Epithelial cell of esophagus (primary cell): ENCODE data around the gene ATP6V0C.
A peak's percentile ranks its signal among the peaks of the same experiment; 100 is the strongest.

Experiments used
- DNase-seq: peaks from one replicate; pipeline ENCODE4 v3.0.0; 2010; ENCODE audit warnings: low read depth
- H3K4me3 ChIP-seq: 2 replicates; pipeline ENCODE4 v1.5.1; 2011; ENCODE audit warnings: mild to moderate bottlenecking, low read length, control low read depth
- TF ChIP-seq, protein P1 (sequence below): IDR thresholded peaks from 2 replicates; pipeline ENCODE4 v1.5.1; 2011; ENCODE audit warnings: low read depth, mild to moderate bottlenecking, low read length, control low read depth, inconsistent platforms; ENCODE audit not compliant: insufficient read depth; ENCODE audit errors: missing control alignments

The ATP6V0C gene

DNA sequence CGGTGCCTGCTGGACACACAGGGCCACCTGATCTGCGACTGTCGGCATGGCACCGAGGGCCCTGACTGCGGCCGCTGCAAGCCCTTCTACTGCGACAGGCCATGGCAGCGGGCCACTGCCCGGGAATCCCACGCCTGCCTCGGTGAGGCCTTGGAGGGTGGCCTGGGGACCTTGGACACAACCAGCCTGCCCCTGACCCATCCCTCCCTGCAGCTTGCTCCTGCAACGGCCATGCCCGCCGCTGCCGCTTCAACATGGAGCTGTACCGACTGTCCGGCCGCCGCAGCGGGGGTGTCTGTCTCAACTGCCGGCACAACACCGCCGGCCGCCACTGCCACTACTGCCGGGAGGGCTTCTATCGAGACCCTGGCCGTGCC lies 41.3 kb upstream of the ATP6V0C start:
- DNase-seq = no peak
- no peak overlapping the region for H3K4me3 ChIP-seq
- TF ChIP-seq, protein P1, sequence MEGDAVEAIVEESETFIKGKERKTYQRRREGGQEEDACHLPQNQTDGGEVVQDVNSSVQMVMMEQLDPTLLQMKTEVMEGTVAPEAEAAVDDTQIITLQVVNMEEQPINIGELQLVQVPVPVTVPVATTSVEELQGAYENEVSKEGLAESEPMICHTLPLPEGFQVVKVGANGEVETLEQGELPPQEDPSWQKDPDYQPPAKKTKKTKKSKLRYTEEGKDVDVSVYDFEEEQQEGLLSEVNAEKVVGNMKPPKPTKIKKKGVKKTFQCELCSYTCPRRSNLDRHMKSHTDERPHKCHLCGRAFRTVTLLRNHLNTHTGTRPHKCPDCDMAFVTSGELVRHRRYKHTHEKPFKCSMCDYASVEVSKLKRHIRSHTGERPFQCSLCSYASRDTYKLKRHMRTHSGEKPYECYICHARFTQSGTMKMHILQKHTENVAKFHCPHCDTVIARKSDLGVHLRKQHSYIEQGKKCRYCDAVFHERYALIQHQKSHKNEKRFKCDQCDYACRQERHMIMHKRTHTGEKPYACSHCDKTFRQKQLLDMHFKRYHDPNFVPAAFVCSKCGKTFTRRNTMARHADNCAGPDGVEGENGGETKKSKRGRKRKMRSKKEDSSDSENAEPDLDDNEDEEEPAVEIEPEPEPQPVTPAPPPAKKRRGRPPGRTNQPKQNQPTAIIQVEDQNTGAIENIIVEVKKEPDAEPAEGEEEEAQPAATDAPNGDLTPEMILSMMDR = no peak

DNA sequence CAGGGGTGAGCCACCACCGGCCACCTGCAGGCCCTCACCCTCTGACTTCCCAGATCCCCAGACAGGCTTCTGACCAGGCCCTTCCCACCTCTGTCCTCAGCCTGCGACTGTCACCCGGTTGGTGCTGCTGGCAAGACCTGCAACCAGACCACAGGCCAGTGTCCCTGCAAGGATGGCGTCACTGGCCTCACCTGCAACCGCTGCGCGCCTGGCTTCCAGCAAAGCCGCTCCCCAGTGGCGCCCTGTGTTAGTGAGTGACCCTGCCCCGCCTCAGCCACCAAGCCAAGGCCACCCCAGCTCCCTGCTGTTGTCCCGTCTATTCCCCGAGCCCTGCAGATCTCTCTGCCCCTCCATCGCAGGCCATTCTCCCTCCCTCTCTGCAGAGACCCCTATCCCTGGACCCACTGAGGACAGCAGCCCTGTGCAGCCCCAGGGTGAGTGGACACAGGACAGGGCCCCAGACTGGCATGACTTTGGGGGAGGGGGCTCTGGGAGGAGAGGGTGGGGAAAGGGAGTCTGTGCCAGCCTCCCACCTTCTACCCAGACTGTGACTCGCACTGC lies 40.8 kb upstream of the ATP6V0C start:
- no peak overlapping the region for H3K4me3 ChIP-seq
- DNase-seq = no peak
- TF ChIP-seq, protein P1 = no peak

GRCh38 chr16:2473446-2473926 lies 40.3 kb upstream of the ATP6V0C start:
- TF ChIP-seq, protein P1 = no peak
- peak overlapping the region; percentile 27 for H3K4me3 ChIP-seq
- DNase-seq = no peak

DNA sequence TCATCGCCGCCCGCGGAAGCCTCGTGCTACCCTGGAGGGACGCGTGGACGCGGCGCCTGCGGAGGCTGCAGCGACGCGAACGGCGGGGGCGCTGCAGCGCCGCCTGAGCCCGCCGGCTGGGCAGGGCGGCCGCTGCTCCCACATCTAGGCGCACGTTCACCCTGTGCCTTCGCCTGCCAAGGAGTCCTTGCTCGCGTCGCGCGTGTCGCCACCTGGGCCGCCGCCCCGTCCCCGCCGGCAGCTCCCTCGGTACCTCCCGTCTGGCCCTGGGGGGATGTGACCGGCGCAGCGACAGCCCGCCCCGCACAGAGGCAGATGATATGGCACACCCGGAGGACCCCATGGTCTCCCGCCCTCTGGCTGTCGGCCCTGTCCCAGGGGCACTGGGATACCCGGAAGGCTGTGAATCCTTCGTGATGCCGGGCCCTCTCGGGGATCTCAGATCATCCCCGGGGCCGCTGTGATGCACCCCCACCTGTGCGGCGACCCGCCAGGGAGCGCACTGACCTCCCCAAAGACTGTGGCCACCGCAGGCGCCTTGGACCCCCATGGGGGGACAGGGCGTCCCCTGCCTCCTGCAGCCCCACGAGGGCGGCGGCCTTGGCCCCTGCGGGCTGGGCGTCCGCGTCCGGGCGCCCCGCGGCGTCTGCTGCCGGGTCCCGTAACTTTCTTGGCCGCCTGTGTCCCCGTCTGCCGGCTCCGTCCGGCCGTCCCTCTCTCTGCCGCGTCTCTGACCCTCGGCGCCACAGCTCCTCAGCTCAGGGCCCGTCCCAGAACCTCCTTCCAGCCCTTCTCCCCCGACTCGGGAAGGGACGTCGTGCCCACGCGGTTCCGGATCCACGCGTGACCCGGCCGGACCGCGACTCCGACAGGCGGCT lies 39.5 kb upstream of the ATP6V0C start:
- TF ChIP-seq, protein P1 = no peak
- H3K4me3 ChIP-seq = peak overlapping the region; percentile 68
- DNase-seq = peak; percentile 57

DNA sequence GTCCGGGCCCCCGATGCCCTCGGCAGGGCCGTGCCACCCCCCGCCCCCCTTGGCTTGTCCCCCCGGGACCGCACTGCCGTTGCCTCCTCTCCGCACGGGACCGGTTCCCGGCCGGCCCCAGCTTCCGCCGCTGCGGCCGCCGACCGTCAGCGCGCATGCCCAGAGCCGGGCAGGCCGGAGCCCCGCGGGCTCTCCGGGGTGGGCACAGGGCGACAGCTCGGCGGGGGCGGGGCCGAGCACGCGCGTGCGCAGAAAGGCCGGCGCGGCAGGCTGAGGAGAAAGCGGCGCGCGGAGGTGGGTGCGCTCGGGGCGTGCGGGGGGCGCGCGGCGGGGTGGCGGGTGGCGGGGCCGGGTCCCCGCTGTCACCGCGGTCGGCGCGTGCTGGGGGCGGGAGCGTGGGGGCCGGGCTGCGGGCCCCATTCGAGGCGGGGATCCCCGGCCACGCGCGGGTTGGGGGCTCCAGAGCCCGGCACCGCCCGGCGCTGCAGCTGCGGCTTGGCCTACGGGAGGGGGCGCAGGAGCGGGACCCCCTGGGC lies 38.8 kb upstream of the ATP6V0C start, which contains the start of gene TBC1D24:
TSS of gene TBC1D24 (plus strand) at position 251 of the 536 bp plus-strand sequence. CDS start 21,022 bp downstream, outside the sequence.
- TF ChIP-seq, protein P1 = no peak
- H3K4me3 ChIP-seq = peak within 1 kb of the TSS; percentile 68
- peak; percentile 82 for DNase-seq

- DNase-seq = no peak
Observed at GRCh38 chr16:2475413-2476344, 38.1 kb upstream of the ATP6V0C start.

More at GRCh38 chr16:2475413-2476344, 38.1 kb upstream of the ATP6V0C start:
- H3K4me3 ChIP-seq = peak overlapping the region; percentile 43
- TF ChIP-seq, protein P1 = no peak
